COR-L47 (cell line): ENCODE data around the gene USP32.
"Not testable (repeated sequence)": the region's sequence is repeated elsewhere in the genome, so short reads cannot be mapped to it uniquely, and the experiment has no call there.

ENCODE experiments used
- DNase-seq: peaks from one replicate; lab custom pipeline; 2025; lab: John Stamatoyannopoulos, UW

Gene USP32

DNA sequence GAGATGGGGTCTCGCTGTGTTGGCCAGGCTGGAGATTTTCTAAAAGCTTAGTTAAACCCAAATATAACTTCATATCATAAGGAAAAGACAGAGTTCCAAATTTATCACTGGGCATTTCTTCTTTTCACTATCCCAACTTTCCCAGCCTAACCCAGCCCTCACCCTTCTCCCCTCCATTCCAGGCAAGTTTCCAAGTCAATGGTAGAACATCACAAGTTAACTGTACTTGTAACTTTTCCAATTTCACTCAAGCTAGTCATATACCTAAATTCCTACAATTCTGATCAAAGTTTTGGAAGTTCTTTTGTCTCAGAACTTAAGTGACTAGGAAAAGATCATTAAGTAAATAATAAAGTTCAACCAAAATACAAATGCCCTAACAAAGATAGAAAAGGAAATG, 61.2 kb downstream of the USP32 start:
- DNase-seq: no peak

DNA sequence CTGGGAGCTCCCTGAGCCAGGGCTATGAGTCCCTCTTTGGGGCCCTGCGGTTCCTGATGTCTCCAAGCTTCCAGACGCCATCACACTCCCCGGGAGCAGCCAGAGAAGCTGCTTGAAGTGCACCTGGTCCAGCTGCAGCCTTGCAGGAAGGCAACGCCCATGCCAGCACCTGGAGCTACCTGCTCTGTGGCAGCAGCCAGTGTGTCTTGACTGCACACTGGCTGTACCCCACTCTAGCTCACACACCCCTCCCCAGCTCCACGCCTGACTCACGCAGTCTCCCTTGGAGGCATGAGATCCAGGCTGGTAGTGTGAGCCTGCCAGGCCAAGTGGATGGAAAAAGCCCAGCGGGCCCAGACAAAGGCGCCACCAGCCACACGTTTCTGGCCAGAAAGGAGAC, 63.3 kb downstream of the USP32 start:
- no peak for DNase-seq

DNA sequence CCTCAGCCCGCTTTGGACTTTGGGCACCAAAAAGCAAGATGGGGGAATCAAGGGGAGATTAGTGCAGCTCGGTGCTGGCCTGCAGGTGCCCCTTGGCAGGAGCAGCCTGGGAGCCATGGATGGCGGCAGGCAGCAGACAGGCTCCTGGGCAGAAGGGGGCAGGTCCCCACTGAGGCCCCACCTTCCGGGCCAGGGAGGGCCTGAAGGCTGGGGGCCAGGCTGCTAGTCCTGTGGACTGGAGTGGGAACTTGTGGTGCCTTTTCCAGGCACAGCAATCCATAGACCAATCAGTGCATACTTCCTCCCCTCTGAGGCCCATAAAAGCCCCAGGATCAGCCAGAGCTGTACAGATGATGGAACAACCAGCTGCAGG, 64.0 kb downstream of the USP32 start:
- DNase-seq: no peak

DNA sequence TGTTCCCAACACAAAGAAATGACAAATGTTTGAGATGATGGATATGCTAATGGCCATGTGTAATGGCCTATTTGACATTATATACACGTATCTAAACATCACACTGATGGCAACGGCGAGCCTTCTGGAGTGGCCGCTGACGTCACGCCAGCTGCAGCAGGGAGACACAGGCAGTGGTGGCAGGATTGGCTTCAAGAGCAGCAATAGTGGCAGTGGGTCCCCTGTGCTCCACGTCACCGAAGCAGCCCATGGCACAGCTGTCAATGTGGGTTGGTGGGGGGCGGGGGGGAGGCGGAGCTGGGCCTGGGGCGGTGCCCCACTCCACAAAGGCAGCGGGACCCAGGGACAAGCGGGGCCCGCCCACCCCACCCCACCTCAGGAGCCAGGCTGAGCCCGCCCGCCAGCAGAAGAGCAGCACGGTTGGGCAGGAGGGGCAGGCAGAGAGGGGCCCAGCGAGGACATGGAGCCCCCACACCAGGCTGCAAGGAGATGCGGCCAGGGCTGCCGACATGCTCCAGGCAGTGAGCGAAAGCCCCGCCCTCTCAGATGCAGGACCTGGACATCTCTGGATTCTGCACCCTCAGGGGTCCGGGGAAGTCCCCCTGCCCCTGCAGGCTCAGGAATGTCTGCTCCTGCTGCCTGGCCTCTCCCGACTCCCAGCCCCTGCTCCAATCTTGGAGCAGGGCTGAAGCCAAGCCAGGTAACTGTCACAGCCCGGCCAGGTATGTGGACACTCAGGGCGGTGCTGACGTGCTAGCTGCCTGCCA, 64.6 kb downstream of the USP32 start:
- no peak for DNase-seq

DNA sequence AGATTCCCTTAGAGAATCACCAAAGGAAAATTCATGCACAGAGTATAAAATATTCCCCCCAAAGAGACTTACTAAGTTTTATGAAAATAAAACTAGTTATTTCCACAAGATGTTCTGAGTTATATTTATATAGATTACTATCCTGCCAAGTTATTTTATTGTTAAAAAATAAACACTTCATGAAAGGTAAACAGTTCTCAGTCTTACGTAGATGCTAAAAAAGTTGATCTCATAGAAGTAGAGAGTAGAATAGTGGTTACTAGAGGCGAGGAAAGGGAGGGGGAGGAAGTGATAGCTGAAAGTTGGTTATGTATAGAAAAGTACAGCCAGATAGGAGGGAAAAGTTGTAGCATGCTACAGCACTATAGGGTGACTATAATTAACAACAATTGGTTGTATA, 65.2 kb downstream of the USP32 start:
- no peak for DNase-seq

DNA sequence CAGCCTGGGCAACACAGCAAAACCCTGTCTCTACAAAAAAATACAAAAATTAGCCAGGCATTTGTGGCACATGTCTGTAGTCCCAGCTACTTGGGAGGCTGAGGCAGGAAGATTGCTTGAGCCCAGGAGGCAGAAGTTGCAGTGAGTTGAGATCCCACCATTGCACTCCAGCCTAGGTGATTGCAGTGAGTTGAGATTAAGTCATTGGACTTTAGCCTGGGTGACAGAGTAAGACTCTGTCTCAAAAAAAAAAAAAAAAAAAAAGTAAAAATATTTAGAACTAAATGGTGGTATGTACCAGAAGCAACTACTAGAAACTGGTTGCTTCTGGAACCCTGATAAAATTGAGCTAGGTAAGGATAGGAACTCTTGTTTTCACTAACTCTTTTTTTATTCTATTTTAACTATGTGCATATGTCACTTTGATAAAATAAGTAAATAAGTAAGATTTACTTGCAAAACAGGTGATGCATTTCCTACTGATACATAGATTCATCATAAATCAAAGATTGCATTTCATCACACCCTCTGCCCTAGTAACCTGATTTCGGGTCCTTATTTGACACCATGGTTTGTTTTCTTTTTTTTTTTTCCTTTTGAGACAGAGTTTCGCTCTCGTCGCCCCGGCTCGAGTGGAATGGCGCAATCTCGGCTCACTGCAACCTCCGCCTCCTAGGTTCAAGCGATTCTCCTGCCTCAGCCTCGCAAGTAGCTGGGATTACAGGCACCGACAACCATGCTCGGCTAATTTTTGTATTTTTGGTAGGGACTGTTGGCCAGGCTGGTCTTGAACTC, 66.0 kb downstream of the USP32 start:
- no peak for DNase-seq

DNA sequence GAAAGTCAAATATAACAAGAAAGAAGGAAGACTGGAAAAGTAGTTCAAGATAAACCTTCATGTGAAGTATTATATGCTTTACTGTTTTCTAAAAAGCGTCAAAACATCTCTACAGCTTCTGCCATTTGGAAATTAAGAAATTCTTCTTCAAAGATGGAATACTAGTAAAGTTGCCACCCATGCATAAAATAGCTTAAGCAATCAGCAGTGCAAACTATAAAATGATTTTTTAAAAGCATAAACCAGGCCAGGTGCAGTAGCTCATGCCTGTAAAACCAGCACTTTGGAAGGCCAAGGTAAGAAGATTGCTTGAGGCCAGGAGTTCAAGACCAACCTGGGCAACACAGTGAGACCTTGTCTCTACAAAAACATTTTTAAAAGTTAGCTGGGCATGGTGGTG, 68.2 kb downstream of the USP32 start:
- DNase-seq: no peak

DNA sequence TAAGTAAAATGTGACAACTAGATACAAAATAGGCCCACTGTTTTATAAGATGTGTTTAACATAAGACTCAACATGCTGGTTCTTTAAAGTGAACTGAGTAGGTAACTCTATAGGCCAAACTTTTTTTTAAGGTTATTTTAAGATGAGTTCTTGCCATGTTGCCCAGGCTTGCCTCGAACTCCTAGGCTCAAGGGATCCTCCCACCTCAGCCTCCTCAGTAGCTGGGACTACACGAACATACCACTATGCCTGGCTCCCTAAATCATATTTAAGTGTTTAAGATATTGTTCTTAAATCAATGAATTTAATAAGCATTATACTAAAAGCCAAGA, 69.9 kb downstream of the USP32 start:
- DNase-seq: no peak

DNA sequence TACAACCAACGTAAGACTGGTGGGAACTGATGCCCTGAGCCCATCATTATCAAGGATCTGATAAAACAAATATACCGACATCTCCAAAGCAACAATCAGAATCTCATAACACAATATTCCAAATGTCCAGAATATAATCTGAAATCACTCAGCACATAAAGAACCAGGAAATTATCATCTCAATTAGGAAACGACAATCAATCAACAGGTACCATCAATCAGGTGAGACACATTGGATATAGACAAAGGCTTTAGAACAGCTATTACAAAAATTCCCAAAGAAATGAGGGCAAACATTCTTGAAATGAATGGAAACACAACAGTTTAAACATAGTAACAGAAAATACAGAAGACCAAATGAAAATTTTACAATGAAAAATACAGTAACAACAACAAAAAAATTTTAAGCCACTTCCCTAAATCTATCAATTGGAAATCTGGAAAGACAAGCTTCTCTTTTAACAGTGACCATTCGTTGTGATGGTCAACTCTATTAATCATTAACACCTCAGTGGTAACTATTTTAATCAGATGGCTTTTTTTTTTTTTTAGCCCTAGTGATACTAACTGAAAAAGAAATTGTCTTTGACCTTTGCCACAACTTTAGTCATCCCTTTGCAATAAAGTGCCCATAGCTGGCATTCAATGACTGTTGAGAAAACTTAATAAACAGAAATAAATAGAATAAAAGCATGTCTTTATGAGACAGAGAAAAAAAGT, 70.4 kb downstream of the USP32 start:
- DNase-seq: no peak

DNA sequence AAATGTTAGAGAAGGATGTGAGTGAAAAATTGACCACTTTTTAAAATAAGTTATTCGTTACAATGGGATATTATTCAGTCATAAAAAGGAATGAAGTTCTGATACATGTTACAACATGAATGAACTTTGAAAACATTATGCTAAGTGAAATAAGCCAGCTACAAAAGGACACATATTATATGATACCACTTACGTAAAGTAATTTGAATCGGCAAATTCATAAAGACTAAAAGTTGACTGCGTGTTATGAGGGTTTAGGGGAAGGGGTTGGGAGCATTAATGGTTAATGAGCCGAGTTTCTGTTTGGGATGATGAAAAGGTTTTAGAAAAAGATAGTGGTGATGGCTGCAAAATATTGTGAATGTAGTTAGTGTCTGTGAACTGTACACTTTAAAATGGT, 73.1 kb downstream of the USP32 start:
- DNase-seq: no peak

DNA sequence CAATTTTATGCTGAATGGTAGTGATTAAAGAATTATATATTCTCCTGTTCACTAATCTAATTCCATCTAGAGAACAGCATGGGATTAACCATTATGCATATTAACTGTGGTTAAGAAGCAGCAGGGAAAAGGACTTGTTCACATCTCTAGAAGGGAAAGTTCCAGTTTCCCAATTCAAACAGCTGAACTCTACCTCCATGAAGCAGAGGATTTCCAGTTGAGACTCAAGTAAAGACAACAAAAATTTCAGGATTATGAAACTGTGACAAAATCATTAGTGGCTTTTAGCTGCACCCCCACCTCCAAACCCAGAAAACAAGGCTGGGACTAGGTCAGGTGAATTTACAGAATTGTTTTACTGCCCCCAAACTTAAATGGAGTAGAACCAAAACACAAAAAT, 73.6 kb downstream of the USP32 start:
- no peak for DNase-seq

DNA sequence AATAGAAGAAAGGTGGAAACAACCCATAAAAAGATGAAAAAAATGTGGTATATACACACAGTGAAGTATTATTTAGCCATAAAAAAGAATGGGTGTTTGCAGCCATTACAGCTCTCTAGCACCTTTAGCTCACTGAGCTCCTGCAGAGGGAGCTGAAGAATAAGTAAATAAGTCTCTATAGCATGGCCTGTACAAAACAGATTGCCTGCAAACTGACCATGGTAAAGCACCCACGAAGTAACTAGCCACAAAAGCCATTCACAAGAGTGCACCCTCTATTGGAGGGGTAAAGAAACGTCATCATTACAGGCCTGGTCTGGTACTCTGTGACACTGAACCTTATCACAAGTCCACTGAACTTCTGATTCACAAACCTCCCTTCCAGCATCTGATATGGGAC, 76.3 kb downstream of the USP32 start:
- no peak for DNase-seq

DNA sequence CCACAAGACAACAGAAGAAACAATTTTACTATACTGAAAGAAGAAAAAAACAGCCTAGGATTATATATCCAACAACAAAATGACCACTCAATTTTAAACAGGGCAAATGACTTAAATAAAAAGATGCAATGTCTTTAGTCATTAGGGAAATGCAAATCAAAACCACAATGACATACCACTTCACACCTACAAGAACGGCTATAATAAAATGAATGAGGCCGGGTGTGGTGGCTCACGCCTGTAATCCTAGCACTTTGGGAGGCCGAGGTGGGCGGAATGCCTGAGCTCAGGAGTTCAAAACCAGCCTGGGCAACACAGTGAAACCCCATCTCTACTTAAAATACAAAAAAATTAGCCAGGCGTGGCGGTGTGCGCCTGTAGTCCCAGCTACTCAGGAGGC, 77.0 kb downstream of the USP32 start:
- DNase-seq: not testable (repeated sequence)

DNA sequence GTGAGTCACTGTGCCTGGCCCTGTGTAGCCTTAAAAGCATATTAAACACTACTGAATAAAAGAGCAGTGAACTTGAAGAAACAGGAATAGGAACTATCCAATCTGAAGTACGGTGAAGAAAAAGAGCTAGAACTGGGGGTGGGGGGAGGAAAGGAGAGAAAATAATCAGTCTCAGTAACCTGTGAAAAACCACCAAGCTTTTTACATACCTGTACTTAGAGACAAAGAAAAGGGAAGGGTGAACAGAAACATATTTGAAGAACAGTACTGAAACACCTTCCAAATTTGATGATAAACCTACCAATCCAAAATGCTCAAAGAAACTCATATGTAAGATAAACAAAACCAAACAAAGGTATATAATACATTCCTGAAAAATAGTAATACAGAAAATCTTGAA, 77.5 kb downstream of the USP32 start:
- no peak for DNase-seq

DNA sequence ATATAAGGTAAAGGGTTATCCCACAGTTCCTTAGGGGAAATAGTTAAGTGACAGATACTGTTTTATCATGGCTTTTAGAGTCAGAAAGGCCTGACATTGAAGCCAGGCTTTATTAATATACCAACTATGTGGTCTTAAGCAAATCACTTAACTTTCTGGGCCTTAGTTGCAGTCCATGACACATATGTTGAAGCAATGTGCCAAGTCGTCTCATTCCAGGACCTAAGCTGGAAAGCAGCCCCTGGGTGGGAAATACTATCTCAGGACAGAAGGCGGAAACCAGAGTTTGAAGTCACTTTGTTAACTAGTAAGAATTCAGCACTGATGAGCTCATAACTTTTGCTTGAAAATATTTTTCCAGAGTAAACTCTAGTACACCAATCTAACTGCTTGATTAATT, 80.0 kb downstream of the USP32 start:
- no peak for DNase-seq

DNA sequence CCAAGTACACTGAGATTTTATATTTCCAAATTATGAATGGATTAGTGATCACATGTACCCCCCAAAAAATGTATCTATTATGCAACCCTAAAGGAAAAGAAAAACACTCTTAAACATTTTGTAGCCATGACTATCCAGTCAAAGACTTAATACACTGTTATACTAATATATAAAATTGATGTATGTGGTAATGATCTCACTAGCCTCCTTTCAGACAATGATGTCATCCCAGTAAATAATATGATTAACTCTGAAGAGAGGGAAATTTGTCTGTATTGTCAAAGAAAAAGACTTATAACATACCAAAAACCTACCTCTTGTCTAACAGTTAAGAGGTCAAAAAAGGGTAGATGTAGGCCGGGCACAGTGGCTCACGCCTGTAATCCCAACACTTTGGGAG, 80.7 kb downstream of the USP32 start:
- no peak for DNase-seq

DNA sequence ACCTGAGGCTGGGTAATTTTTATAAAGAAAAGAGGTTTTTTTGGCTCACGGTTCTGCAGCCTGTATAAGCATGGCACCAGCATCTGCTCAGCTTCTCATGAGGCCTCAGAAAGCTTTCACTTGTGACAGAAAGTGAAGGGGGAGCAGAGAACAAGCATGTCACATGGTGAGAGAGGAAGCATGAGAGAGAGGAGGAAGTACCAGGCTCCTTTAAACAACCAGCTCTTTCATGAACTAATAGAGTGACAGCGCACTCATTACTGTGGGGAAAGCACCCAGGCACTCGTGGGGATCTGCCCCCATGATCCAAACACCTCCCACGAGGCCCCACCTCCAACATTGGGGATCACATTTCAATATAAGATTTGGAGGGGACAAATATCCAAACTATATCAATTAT, 86.8 kb downstream of the USP32 start:
- DNase-seq: no peak

DNA sequence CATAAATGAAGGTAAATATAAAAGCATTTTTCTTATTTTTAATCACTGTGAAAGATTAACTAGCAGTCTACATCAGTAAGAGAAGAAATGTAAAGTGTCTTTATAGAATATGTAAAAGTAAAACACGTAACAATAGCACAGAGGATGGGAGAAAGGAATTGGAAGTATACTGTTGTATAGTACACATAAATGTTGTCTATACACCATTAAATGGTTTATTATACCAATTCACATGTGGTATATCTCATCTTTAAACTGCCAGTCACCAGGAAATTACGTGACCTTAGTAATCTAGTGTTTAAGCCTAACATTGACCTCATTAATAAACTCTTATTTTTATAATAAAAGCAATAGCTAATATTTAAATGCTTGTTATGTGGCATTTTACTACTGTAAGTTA, 87.4 kb downstream of the USP32 start:
- DNase-seq: no peak

DNA sequence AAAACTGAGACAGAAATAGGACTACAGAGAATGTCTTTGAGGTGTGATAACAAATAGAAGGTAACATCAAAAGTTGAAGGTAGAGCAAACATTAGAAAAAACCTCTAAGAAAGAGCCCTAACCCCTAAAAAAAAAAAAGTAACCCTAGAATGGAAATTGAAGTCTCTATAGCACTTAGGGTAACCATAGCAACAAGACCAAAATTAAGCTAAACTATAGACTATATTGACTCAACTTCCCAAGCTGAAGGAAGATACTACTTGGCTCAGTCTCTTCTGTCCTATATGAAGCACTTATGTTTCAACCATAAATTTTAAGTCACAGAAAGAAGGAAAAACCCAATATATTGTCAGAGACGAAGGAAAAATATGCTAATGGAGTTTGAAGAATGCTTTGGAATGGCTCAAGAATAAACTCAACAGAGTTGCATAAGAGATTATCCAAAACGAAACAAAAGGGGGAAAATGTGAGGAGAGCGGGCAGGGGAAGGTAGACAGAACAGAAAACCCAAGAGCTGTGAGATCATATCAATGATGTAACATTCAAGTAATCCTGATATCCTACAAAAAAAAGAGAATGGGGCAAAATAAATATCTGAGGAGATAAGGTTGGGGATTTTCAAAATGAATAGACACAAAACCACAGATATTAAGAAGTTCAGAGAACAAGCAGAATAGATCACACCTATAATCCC, 88.4 kb downstream of the USP32 start:
- DNase-seq: no peak

DNA sequence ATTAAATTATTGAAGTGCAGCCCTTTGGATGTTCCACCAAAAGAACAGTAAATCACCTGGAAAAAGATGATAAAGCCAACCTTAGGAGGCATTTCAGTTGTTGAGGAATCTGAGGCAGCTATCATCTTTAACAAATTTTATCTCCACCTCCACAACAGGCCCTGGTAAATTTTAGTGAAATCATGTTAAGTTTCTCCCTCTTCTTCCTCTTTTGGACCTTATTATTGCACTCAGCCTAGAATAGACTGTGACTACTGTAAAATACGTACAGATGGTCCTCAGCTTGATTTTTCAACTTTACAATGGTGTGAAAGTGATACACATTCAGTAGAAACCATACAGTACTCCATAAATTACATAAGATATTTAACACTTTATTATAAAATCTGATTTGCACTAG, 90.3 kb downstream of the USP32 start:
- DNase-seq: no peak

DNA sequence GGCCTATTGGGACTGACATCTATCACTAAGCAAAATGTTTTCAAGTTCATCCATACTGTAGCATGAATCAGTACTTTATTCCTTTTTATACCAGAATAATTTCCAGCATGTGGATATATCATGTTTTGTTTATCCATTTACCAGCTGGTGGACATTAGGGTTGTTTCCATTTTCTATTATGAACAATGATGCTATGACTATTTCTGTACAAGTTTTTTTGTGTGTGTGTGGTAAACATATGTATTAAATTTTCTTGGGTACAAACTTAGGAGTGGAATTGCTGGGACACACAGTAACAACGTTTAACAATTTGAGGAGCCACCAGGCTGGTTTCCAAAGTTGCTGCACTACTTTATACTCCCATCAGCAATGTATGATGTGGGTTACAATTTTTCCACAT, 91.0 kb downstream of the USP32 start:
- DNase-seq: no peak

DNA sequence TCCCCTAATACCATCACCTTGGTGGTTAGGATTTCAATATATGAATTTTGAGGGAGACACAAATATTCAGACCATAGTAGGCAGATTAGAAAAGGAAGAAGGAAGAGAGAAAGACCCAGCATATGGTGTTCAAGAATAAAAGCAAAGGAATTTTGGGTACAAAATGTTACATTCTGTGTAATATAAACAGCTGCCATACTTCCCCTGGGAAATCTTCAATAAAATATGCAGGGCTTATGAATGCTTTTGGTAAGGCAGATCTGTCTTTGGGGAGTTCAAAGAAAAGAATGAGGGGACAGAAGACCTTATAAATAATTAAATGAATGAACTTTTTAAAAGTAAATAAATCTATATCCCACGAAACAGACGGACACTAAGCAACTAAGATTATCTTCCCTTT, 91.9 kb downstream of the USP32 start:
- no peak for DNase-seq
